NCI-H226 (cell line): Measurements from ENCODE around the gene CA5A.
"Not testable (repeated sequence)": the region's sequence is repeated elsewhere in the genome, so short reads cannot be mapped to it uniquely, and the experiment has no call there.

Experiments used
- DNase-seq: peaks from one replicate; pipeline ENCODE4 v3.0.0-alpha.2; 2015

Gene CA5A

DNA sequence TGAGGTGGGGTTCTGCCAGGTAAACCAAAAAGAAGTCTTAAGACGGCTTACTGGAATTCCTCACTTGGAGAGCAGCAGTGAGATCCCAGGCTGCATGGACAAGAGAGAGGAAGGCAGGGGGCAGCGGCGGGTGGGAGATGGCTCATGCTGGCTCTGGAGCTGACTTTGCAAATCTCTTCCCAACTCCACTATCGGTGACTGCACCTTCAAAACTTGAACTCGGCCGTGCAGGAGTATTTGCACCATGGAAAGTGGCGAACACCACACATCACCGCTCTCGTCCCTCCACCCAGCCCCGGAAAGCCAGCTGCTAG is 16.7 kb downstream of the CA5A start:
- DNase-seq: no peak

DNA sequence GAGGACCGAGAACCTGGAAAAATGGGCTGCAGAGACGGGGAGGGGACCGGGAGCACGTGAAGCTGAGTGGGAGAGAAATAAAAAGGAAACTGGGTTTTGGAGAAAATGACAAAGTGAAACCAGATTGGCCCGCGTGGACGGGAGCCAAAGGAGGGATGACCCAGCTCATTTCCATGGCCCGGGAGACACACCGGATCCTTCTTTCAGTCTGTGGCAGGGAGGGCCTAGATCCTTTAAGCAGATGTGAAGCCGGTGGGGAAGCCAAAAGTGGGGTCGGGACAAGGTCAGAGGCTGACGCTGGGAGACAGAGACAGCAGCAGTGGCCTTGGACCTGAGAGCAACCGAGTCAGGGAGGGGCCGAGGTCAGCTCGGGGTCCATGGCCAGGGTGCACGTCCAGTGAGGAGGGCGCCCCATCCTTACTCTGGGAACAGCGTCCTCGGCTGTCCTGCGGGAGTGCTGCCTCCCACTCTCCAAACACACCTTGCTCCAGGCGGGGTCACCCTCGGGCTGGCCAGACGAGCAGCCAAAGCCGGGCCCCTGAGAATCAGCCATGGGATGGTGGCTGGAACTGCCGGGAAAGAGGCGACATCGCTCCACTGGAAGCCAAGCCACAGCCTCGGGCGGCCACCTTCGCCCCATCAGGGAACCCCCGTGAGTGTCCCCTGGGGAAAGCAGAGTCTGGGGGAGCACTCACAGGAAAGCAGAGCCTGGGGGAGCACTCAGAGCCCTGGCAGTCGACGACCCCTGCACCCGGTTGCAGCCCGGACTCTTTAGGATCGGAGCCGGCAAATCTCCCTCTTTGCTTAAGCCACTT is 17.3 kb downstream of the CA5A start:
- no peak for DNase-seq

DNA sequence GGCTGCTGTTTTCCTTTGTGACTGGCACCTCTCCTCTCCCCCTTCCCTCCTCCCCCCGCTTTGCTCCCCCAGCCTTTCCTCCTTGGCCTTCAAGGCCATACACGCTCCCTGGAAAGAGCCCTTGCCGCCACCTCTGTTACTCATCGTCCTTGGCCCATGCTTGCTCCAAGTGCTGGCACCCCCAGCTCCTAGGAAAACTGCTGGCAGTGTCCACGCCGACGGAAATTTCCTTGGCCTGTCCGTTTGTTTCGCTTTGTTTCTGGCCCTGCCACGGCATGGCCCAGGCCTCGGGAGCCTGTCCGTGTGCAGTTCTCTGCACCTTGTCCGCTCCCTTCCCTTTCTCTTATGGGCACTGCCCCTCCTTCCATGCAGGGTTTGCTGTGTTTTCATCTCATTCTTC is 18.0 kb downstream of the CA5A start:
- no peak for DNase-seq

DNA sequence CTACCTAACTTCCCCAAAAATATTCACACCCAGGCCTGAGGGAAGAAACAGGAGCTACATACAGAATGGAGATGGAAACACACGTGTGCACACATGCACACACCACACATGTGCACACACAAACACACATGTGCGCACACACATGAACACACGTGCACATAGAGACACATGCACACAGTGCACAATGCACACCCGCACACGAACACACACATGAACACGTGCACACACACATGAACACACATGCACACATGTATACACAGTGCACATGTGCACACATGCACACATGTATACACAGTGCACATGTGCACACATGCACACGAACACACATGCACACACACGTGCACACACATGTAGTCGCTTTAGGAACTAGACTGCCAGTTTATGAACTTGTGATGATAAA is 18.8 kb downstream of the CA5A start:
- no peak for DNase-seq

DNA sequence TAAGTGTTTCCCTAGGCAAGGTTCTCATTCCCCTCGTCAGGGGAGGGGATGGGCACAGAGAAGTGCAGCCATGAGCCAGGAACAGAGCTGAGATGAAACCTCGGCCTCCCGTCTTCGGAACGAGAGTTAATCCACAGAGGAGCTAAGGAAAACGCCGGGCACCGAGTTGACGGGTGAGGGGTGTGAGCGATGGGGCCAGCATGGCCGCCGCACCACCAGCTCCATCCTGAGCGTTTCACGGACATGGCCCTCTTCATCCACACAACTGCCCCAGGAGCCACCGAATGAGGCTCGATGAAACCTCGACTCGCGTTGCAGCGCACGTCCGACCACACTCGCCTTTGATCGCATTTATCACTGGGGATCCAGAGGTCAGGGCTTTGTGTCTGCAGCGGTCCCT is 21.5 kb downstream of the CA5A start:
- no peak for DNase-seq

DNA sequence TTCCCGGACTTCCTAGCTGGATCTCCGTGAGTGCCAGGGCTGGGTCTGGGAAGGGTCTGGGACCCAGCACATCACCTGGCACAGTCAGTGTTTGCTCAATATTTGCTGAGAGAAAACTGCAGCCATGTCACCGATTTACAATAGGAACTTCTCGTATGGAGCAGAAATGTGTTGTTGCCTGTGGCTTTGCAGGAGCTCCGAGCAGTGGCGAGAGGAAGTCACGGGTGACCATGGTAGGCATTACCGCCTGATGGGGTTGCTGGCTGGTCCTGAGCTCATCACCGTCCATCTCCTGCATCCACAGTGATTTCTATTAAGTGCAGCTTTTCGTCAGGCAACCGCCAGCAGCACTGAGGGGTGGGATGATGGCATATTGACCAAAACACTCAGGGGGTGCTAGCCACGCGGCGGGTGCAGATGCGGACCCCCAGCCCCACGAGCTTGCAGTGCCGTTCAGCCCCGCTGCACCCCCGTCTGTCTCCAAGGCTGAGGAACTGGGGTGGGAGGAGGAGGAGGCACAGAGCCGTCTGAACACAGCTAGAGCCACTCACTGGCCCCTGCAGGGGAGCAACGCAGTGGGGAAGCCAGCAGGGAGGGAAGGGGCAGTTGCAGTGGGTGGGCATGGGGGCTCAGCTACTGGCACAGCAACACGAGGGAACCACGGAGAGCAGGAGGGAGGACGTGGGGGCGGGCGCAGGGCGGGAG is 22.2 kb downstream of the CA5A start:
- DNase-seq: not testable (repeated sequence)

DNA sequence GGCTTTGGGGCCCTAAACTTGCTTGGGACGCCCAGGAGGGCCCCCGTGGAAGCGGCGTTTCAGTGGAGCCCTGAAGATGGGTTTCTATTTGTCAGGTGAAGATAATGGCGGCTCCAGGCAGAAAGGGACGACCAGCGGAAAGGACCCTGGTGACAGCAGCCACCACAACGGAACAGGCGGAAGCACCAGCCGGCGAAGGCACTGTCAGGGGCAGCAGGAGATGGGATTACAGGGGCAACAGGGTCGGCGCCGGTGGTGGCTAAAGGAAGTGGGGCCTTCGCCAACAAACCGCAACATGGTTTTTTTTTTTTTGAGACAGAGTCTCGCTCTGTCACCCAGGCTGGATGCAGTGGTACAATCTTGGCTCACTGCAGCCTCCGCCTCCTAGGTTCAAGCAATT is 23.6 kb downstream of the CA5A start:
- DNase-seq: not testable (repeated sequence)

DNA sequence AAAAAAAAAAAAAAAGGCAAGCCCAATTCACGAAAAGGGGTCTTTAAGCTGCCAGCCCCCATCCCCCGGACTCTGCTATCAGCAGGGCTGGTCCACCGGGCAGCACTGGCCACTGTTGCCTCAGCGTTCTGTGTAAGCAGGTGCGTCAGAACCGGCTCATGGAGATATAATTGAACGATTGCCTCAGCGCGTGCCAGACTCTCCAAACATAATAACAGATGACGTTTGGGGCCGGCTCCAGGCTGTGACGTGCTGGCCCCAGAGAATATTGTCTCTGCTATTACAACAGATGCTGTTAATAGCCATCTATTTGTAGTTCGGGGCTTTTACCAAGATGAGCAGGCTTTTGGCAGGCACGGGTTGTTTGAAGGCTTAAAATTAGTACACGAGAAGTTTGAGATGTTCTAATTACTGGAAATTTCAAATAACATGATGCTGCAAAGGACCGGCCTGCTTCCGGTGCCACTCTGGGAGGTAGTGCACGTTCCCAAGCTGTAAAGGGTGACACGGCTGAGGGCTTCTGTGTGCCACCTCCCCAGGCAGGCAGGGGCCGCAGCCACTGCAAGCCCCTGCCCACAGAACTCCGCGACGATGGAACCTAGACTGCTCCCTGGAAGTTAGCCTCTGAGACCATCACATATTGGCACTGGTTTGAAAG is 25.1 kb downstream of the CA5A start:
- not testable (repeated sequence) for DNase-seq

DNA sequence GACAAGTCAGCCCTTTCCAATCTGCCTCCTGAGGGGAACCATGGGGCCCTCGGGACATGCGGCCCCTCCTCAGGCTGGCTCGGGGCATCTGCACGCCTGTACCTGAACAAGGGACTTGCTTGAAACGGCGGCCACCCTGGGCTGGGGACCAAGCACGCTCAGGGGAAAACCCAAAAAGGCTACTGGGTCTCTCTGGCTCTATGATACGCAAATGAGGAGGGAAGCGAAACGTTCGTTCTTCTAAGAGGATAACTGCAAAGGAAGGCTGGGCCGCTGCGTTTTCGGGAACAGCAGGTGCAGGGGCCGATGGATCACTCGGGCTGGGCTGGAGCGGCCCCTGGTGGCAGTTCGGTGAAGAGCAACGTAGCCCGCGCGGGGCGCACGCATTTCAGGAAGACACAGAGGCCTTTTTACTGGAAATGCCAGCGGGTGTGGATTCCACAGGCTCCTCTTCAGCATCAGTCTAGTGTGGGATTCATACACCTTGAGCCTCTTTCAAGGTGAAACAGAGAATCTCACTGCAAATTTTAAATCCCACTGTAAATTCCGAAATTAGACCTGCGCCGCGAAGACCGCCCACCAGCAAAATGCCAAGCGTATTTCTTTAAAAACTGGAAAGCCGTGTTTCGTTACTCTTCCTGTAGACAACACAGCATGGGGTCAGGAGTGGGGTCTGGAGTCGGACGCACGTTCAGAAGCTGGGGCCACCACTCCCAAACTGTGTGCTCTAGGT is 27.0 kb downstream of the CA5A start:
- DNase-seq: peak; percentile 35

DNA sequence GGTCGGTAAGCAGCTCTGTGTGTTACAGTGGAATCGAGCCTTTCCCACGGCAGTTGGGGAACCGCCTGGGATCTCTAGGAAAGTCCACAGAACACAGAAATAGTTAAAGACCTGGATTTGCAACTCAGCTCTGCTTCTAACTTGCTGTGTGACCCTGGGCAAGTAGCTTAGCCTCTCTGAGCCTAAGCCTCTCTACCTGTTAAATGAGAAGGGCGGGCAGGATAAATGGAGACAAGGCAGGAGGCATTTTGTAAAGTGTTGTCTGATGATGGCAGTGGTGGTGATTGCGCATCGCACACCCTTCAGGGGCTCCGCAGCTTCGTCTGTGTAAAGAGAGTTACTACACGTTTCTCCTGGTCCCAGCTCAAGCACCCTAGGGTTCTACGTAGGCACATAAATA is 28.2 kb downstream of the CA5A start:
- not testable (repeated sequence) for DNase-seq

DNA sequence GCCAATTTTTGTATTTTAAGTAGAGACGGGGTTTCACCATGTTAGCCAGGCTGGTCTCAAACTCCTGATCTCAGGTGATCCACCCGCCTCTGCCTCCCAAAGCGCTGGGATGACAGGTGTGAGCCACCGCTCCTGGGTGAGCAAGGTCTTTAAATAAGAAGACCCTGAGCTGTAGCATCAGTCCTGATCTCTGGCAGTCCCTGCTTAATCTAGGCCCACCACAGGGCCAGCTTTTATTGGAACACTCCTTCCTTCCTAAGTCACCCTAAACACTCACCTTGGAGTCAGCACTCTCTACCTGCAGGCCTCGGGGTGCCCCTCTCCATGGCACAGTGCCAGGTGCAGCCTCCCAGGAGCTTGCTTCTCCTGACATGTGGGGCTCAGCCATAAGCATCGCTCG is 30.8 kb downstream of the CA5A start:
- not testable (repeated sequence) for DNase-seq

DNA sequence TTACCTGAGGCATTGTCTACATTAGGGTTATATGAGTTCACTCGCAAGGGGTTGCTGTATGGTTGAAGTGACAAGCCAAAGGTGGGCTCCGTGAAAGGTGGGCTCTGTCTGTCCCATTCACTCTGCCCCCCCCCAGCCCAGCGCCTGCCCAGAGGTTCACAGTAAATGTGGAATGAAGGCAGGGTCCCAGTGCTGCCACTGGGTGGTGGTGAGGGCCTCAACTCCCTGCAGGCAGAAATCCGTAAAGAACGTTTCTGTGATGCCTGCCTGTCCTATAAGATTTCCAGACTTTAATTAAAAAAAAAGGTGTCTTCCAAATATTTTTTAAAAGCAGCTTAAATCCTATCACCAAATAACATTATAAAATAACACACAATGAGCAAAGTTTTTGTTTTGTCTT is 31.4 kb downstream of the CA5A start:
- not testable (repeated sequence) for DNase-seq

DNA sequence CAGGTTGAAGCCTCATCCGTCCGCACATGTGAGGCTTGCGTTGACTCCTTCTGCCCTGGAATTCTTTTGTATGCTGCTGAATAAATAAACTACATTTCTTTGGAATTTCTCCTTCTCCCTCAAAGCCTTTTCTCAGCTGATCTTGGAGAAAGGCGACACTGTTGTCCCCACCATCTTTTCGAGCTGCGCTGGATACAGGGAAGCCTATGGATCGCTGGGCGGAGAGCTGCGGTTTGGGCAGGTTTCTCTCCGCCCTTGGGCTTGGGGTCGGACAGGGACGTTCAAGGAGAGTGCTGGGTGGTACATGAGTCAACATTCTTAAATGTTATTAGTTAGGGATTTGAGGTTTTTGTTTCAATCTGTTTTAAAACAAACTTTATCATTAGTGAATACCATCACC is 35.8 kb downstream of the CA5A start:
- DNase-seq: not testable (repeated sequence)

DNA sequence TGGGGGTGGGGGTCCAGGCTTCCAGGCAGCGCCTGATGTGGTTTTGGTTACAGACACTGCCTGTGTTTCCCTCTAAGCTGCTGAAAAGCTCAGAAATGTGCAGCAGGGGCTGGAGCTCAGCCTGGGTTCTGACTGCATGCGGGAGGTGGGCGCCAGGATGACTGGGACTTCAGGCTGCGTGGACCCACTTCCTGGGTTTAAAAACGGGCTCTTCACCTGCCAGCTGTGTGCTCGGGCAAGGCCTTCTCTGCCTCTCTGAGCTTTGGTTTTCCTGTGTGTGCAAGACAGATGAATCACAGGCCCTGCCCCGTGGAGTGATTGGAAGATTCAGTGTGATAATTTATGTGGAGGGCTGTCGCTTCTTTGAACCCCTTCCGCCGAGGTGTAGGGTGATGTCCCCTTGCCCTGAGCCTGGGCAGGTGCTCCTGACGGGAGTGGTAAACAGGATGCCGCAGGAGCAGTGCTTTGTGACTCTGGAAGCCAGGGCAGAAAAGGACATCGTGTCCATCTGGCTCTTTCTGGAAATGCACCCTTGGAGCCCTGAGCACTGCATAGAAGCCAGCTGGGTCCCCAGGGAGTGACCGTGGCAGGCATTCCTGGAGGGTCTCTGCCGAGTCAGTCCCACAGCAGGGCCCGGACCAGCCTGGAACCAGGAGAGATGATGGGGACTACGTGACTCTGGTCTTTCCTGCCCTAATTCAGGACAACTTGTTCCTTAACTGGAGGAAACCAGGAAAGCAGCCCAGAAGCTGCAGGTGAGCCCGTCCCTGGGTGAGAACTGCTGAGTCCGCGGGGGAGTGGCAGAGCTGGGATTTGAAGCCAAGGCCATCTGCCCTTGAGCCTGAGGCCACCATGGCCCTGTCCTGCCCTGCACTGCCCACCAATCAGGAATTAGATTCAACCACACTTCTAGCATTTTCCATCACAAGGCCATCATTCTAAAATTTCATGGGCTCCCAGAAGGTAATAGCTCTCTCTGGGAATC is 38.5 kb downstream of the CA5A start:
- no peak for DNase-seq

DNA sequence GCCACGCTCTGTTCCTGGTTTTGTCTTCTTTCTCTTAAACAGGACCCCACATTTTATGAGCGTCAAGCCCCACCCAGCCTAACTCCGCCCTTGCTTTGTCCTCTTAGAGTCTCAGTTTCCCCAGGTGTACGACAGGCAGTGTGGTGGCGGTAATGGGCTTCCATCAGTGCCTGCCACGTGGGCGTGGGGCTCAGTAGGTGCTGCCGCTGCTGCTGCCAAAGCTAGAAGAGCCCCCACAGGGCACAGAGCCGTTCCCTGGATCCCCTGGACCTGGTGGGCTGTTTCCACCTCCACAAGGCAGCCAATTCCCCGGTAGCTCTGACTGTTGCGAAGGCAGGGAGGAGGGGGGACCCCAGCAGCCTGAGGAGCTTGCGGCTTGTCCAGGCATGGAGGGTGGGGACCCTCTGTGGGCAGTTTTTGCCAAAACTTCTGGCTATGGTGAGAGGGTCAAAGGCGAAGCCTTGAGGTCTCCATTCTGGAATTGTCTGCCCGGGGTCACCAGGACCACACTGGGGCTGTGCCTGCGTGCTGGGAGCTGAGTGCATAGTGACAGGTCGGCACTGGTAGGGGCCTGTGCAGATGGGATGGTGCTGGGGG is 39.3 kb downstream of the CA5A start:
- DNase-seq: not testable (repeated sequence)

DNA sequence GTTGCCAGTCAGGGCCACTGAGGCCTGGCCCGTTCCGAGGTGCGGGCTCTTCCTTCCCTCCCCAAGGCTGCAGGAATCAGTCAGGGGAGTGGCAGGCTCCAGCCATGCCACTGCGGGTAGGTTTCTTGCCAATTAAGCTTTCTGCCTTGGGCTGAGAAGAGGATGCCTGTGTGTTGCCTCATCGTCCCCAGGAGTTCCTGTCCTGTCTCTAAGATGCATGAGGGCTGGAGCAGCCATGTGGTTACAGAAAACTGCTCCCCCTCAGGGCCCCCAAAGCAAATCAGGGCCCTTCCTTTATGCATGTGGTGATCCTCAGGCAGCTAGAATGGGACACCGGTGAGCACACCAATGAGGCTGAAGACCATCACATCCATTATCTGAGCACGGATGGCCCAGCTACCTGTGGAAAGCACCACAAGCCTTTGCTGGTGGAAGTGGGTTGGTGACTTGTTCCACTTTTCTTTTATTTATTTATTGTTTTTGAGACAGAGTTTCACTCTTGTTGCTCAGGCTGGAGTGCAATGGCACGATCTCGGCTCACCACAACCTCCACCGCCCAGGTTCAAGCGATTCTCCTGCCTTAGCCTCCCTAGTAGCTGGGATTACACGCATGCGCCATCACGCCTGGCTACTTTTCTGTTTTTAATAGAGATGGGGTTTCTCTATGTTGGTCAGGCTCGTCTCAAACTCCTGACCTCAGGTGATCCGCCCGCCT is 40.0 kb downstream of the CA5A start:
- DNase-seq: not testable (repeated sequence)

DNA sequence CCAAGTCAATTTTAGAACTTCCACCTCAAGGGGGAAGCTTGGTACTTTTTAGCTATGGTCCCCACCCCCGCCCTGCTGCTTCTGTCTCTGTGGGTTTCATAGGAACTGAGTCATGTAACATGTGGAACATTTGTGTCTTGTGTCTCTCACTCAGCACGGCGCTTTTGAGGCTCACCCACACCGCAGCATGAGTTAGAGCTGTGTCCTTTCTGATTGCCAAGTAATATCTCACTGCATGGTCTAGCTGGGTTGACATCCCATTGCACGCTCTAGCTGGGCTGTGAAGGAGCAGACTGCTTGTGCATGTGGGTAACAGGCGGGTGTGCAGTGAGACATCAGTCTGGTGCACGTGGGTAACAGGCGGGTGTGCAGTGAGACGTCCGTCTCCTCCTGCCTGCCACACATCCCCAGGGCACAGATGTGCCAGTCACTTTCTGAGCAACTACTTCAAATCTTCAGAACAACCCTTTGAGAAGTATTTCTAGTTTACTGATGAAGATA is 40.6 kb downstream of the CA5A start:
- no peak for DNase-seq

DNA sequence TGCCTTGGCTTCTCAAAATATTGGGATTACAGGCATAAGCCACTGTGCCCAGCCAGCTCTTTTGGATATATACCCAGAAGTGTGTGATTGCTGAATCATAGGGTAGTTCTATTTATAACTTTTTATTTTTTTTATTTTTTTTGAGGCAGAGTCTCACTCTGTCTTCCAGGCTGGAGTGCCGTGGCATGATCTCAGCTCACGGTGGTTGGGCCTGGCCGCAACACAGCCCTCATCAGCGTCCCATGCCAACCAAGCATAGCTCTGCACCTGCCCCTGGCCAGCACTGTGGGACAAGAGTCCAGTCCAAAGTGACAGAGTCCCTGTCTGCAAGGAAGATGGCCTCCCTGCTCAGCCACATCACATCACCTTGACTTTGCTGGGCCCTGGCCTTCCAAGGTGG is 42.3 kb downstream of the CA5A start:
- DNase-seq: not testable (repeated sequence)

DNA sequence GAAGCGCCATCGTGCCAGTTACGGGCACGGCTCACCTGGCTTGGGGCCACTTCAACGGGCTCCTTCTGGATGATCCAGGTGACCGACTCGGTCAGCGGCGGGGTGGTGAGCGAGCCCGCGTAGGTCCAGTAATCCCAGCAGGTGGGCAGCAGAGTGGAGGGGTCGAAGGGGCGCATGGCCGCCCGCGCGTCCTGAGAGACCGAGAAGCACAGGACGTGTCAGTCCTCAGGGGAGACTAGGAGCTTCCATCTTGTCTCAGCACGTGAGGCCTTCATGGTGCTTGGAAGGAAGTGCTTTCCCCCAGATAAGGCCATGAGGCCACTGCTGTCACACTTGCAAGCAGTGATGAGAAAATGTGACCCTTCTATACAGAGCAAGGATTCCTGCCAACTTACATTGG is 44.6 kb downstream of the CA5A start:
- no peak for DNase-seq

DNA sequence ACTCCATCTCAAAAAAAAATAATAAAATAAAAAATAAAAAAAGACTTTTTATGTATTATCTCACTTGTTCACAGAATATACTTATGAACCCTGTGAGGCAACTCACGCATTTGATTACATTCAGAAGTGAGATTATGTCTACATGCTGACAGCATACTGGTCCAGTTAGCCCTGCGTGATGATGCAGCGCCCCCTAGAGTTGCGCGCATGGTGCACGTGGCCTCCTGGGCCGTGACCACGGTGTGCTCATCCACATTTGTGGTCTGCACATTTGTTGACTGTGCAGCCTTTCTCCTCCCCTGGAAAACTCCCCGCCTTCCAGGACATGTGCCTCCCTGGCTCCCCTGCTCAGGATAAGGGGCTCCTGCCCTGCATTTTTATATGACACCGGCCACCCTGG is 46.6 kb downstream of the CA5A start:
- DNase-seq: not testable (repeated sequence)

DNA sequence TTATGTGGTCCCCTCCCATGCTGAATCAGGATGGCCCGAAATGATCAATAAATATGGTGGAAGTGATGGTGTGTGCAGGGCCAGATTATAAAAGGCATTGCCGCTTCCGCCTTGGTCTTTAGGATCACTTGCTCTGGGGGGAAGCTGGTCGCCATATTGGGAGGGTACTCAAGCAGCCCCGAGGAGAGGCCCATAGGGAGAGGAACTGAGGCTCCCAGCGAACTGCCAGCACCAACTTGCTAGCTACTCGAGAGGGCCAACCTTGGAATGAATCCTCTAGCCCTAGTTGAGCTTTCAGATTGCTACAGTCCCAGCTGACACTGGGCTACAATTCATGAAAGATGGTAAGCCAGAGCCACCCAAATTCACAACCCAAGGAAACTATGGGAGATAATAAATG is 48.0 kb downstream of the CA5A start:
- DNase-seq: not testable (repeated sequence)
